ENCODE results near the gene STIM1. TPM values are rescaled to one million over a fixed set of nuclear protein-coding genes. Genes with fewer than 3 reads are reported as not detected.

STIM1 gene
- total and polyA plus RNA-seq, 10 of the 15 experiments (the other 5 are each of a cell fraction or from before 2014, with no cell fraction given), result 8.6 to 57.7 (median 29.3) TPM

DNA sequence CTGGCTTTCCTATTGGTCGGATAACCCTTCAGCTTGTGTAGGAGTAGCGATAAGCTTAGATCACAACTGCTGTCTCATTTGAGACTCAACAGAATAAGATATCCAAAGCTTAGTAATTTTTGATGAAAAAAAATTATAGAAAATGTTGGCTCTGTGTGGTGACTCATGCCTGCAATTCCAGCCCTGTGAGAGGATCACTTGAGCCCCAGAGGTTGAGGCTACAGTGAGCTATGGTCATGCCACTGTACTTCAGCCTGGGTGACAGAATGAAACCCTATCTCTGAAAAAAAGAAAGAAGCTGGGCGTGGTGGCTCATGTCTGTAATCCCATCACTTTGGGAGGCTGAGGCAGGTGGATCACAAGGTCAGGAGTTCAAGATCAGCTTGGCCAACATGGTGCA lies 183.5 kb downstream of the STIM1 start:
- H3K4me2 ChIP-seq (ENCODE audit: control insufficient read depth, insufficient read depth), result no peak overlapping the region
- no peaks in the 10 kb centered on the region for H3K27me3 ChIP-seq (replicated peaks in 1 of 2; ENCODE audit: control insufficient read depth in 2 of 2, insufficient read depth in 2 of 2, low read length in 1 of 2)
- ChIA-PET RAD21 (ENCODE audit: unreplicated experiment) (no interaction called here), CTCF (interaction anchor here (0.7 to 0.9 kb wide), 3 partner anchors 17 to 91 kb away, joined by 3 to 4 read pairs (median 3); no protein-coding TSS in a partner anchor), POLR2A (no interaction called here), SMC1A (ENCODE audit: uncharacterized antibody, unreplicated experiment) (interaction anchor here (0.6 to 1.7 kb wide), 8 partner anchors 11 to 191 kb away, joined by 3 to 7 read pairs (median 4); no protein-coding TSS in a partner anchor)
- no peaks in the 10 kb centered on the region; a peak in 2 of 4 replicates for H3K36me3 ChIP-seq (ENCODE audit: control insufficient read depth in 2 of 2, insufficient read depth in 2 of 2, low read length in 1 of 2)
- peaks cover 4% of the 10 kb centered on the region for H3K9me3 ChIP-seq (replicated peaks; ENCODE audit: control insufficient read depth, insufficient read depth, low read length)
- H3K79me2 ChIP-seq (ENCODE audit: control insufficient read depth, insufficient read depth, low read length), result peaks cover 2% of the 10 kb centered on the region; the same call in 1 of the 2 replicates
- H3K27ac ChIP-seq (ENCODE audit: control insufficient read depth, insufficient read depth), result no peak overlapping the region
- no peaks in the 10 kb centered on the region for H3K4me1 ChIP-seq (ENCODE audit: control insufficient read depth, insufficient read depth, low read length)
- no peak for ATAC-seq
- no peak for DNase-seq (ENCODE audit: low read depth, low spot score)
- no peak overlapping the region for H3K9ac ChIP-seq (ENCODE audit: control insufficient read depth, insufficient read depth, low read length)
- H2AFZ ChIP-seq (ENCODE audit: control insufficient read depth, low read depth, low read length), result no peak overlapping the region
- H3K4me3 ChIP-seq, result no peak overlapping the region
- WGBS (ENCODE audit: insufficient coverage, insufficient replicate concordance, low lambda C conversion rate, missing lambda C conversion rate), result 99% methylated on average over 3 of the region's 3 CpGs
- in situ Hi-C loops (cut with MboI) (no loop called here), intact Hi-C loops (cut with micrococcal nuclease; ENCODE audit: unreplicated experiment) (no loop called here)
- no peak for FAIRE-seq
- BruUV-seq (replicated peaks), result no TSS peak
- H4K20me1 ChIP-seq (ENCODE audit: control insufficient read depth, insufficient read depth), result no peaks in the 10 kb centered on the region
- TF ChIP-seq JUNB (IDR thresholded peaks at IDR 0.05) (no peak), KDM1A (IDR thresholded peaks at IDR 0.05; ENCODE audit: borderline replicate concordance) (no peak), CHD1 (IDR thresholded peaks at IDR 0.05; ENCODE audit: low read depth, low read length) (no peak), RUNX3 (IDR thresholded peaks at IDR 0.05; ENCODE audit: low read length) (no peak), NFXL1 (IDR thresholded peaks at IDR 0.05; ENCODE audit: borderline replicate concordance) (no peak), TBL1XR1 (IDR thresholded peaks at IDR 0.05; ENCODE audit: low read depth, low read length) (no peak), PML (IDR thresholded peaks at IDR 0.05; ENCODE audit: low read length) (no peak), STAT1 (conservative IDR thresholded peaks at IDR 0.05) (no peak), BRCA1 (IDR thresholded peaks at IDR 0.05; ENCODE audit: low read depth, low read length) (no peak), SREBF1 (IDR thresholded peaks at IDR 0.05; ENCODE audit: low read length) (no peak), MYB (IDR thresholded peaks at IDR 0.05; ENCODE audit: borderline replicate concordance, low read depth, low read length) (no peak)
- TF ChIP-seq, protein P1, sequence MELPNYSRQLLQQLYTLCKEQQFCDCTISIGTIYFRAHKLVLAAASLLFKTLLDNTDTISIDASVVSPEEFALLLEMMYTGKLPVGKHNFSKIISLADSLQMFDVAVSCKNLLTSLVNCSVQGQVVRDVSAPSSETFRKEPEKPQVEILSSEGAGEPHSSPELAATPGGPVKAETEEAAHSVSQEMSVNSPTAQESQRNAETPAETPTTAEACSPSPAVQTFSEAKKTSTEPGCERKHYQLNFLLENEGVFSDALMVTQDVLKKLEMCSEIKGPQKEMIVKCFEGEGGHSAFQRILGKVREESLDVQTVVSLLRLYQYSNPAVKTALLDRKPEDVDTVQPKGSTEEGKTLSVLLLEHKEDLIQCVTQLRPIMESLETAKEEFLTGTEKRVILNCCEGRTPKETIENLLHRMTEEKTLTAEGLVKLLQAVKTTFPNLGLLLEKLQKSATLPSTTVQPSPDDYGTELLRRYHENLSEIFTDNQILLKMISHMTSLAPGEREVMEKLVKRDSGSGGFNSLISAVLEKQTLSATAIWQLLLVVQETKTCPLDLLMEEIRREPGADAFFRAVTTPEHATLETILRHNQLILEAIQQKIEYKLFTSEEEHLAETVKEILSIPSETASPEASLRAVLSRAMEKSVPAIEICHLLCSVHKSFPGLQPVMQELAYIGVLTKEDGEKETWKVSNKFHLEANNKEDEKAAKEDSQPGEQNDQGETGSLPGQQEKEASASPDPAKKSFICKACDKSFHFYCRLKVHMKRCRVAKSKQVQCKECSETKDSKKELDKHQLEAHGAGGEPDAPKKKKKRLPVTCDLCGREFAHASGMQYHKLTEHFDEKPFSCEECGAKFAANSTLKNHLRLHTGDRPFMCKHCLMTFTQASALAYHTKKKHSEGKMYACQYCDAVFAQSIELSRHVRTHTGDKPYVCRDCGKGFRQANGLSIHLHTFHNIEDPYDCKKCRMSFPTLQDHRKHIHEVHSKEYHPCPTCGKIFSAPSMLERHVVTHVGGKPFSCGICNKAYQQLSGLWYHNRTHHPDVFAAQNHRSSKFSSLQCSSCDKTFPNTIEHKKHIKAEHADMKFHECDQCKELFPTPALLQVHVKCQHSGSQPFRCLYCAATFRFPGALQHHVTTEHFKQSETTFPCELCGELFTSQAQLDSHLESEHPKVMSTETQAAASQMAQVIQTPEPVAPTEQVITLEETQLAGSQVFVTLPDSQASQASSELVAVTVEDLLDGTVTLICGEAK (IDR thresholded peaks at IDR 0.05; ENCODE audit: borderline replicate concordance), result no peak
- TF ChIP-seq, protein P2, sequence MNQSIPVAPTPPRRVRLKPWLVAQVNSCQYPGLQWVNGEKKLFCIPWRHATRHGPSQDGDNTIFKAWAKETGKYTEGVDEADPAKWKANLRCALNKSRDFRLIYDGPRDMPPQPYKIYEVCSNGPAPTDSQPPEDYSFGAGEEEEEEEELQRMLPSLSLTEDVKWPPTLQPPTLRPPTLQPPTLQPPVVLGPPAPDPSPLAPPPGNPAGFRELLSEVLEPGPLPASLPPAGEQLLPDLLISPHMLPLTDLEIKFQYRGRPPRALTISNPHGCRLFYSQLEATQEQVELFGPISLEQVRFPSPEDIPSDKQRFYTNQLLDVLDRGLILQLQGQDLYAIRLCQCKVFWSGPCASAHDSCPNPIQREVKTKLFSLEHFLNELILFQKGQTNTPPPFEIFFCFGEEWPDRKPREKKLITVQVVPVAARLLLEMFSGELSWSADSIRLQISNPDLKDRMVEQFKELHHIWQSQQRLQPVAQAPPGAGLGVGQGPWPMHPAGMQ (IDR thresholded peaks at IDR 0.05; ENCODE audit: borderline replicate concordance), result no peak
- TF ChIP-seq, protein P3, sequence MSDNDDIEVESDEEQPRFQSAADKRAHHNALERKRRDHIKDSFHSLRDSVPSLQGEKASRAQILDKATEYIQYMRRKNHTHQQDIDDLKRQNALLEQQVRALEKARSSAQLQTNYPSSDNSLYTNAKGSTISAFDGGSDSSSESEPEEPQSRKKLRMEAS (IDR thresholded peaks at IDR 0.05; ENCODE audit: low read depth, low read length), result no peak
- TF ChIP-seq, protein P4, sequence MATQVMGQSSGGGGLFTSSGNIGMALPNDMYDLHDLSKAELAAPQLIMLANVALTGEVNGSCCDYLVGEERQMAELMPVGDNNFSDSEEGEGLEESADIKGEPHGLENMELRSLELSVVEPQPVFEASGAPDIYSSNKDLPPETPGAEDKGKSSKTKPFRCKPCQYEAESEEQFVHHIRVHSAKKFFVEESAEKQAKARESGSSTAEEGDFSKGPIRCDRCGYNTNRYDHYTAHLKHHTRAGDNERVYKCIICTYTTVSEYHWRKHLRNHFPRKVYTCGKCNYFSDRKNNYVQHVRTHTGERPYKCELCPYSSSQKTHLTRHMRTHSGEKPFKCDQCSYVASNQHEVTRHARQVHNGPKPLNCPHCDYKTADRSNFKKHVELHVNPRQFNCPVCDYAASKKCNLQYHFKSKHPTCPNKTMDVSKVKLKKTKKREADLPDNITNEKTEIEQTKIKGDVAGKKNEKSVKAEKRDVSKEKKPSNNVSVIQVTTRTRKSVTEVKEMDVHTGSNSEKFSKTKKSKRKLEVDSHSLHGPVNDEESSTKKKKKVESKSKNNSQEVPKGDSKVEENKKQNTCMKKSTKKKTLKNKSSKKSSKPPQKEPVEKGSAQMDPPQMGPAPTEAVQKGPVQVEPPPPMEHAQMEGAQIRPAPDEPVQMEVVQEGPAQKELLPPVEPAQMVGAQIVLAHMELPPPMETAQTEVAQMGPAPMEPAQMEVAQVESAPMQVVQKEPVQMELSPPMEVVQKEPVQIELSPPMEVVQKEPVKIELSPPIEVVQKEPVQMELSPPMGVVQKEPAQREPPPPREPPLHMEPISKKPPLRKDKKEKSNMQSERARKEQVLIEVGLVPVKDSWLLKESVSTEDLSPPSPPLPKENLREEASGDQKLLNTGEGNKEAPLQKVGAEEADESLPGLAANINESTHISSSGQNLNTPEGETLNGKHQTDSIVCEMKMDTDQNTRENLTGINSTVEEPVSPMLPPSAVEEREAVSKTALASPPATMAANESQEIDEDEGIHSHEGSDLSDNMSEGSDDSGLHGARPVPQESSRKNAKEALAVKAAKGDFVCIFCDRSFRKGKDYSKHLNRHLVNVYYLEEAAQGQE (IDR thresholded peaks at IDR 0.05; ENCODE audit: low read depth, low read length), result no peak

Measured in GM12878 (cell line).